ENCODE measurements around the gene NAP1L3.

NAP1L3 gene

GRCh38 chrX:93673056-93673868 lies at the start of gene NAP1L3:
Gene NAP1L3 (minus strand): TSS chrX:93673578. CDS start chrX:93673304, 274 bp downstream.
- peak; percentile 4 for DNase-seq (ENCODE audit: low read depth)

GRCh38 chrX:93711076-93711475 lies 37.7 kb upstream of the NAP1L3 start:
- DNase-seq (ENCODE audit: low read depth) = no peak

GRCh38 chrX:93703701-93704100 lies 30.3 kb upstream of the NAP1L3 start:
- DNase-seq (ENCODE audit: low read depth) = no peak

GRCh38 chrX:93695981-93696380 lies 22.6 kb upstream of the NAP1L3 start:
- DNase-seq (ENCODE audit: low read depth) = no peak

- no peak for DNase-seq (ENCODE audit: low read depth)
Measured at GRCh38 chrX:93673869-93674271, 492 bp upstream of the NAP1L3 start, which contains the start of gene FAM133A. Gene FAM133A (plus strand): TSS chrX:93674206. CDS start chrX:93709420, 35,214 bp downstream.

GRCh38 chrX:93660575-93660974 lies 12.8 kb downstream of the NAP1L3 start:
- DNase-seq (ENCODE audit: low read depth) = no peak

- DNase-seq (ENCODE audit: low read depth) = no peak
Measured at GRCh38 chrX:93649381-93649780, 24.0 kb downstream of the NAP1L3 start.

GRCh38 chrX:93637591-93637990 lies 35.8 kb downstream of the NAP1L3 start:
- no peak for DNase-seq (ENCODE audit: low read depth)
